HG03342 (cell line): ENCODE measurements around the gene COL6A6.

Source experiments
- ATAC-seq: cut with Tn5 transposase; IDR thresholded peaks from one replicate; pipeline ENCODE4 v1.9.1; 2021; ENCODE audit warnings: mild to moderate bottlenecking, moderate library complexity; ENCODE audit not compliant: unreplicated experiment

COL6A6 gene

GRCh38 chr3:130516645-130517512, at the start of gene COL6A6:
Gene COL6A6 (plus strand): TSS chr3:130517177. CDS start chr3:130560365, 43,188 bp downstream.
- no peak for ATAC-seq

GRCh38 chr3:130468311-130468710, 48.7 kb upstream of the COL6A6 start:
- ATAC-seq = no peak

- no peak for ATAC-seq
These were observed 46.9 kb upstream of the COL6A6 start for GRCh38 chr3:130470126-130470525.

- no peak for ATAC-seq
These were observed 43.6 kb upstream of the COL6A6 start for GRCh38 chr3:130473416-130473815.

- ATAC-seq = no peak
These were observed 36.2 kb upstream of the COL6A6 start for GRCh38 chr3:130480736-130481135.

GRCh38 chr3:130488288-130488687, 28.7 kb upstream of the COL6A6 start:
- no peak for ATAC-seq

GRCh38 chr3:130488769-130489450, 28.1 kb upstream of the COL6A6 start:
- no peak for ATAC-seq

GRCh38 chr3:130490241-130490640, 26.7 kb upstream of the COL6A6 start:
- no peak for ATAC-seq

GRCh38 chr3:130491431-130491830, 25.5 kb upstream of the COL6A6 start:
- no peak for ATAC-seq

GRCh38 chr3:130504701-130505100, 12.3 kb upstream of the COL6A6 start:
- ATAC-seq = no peak

- ATAC-seq = no peak
These were observed 10.9 kb upstream of the COL6A6 start for GRCh38 chr3:130506031-130506430.

- no peak for ATAC-seq
These were observed 9.2 kb upstream of the COL6A6 start for GRCh38 chr3:130507746-130508145.

GRCh38 chr3:130509008-130509407, 8.0 kb upstream of the COL6A6 start:
- no peak for ATAC-seq

- ATAC-seq = no peak
These were observed 2.3 kb upstream of the COL6A6 start for GRCh38 chr3:130514681-130515080.

GRCh38 chr3:130515755-130516154, 1.2 kb upstream of the COL6A6 start:
- no peak for ATAC-seq

- ATAC-seq = no peak
These were observed 625 bp downstream of the COL6A6 start for GRCh38 chr3:130517602-130518001.

GRCh38 chr3:130519754-130520153, 2.8 kb downstream of the COL6A6 start:
- no peak for ATAC-seq

GRCh38 chr3:130522399-130522798, 5.4 kb downstream of the COL6A6 start:
- ATAC-seq = no peak

GRCh38 chr3:130527426-130527825, 10.4 kb downstream of the COL6A6 start:
- ATAC-seq = no peak

GRCh38 chr3:130528120-130528519, 11.1 kb downstream of the COL6A6 start:
- no peak for ATAC-seq

GRCh38 chr3:130529486-130530215, 12.7 kb downstream of the COL6A6 start:
- ATAC-seq = no peak
